GM12865 (cell line): ENCODE measurements around the gene ADCY9.

Source experiments
- DNase-seq: peaks from one replicate; pipeline ENCODE4 v3.0.0; 2010; ENCODE audit warnings: low read depth
- H3K4me3 ChIP-seq: 2 replicates; pipeline ENCODE4 v1.5.1; 2011; ENCODE audit warnings: mild to moderate bottlenecking, low read depth, low read length, control low read depth
- CTCF ChIP-seq: IDR thresholded peaks from 2 replicates; pipeline ENCODE4 v1.5.1; 2011; ENCODE audit warnings: low read length, control low read depth, low read depth, inconsistent platforms; ENCODE audit not compliant: insufficient read depth; ENCODE audit errors: missing control alignments

ADCY9 gene

GRCh38 chr16:4015275-4016004 lies 100.8 kb downstream of the ADCY9 start:
- DNase-seq: no peak
- TF ChIP-seq CTCF: no peak

GRCh38 chr16:4011940-4012629 lies 104.2 kb downstream of the ADCY9 start:
- no peak for DNase-seq
- TF ChIP-seq CTCF: no peak

More at GRCh38 chr16:4015275-4016004, 100.8 kb downstream of the ADCY9 start:
- no peak overlapping the region for H3K4me3 ChIP-seq

GRCh38 chr16:4011225-4011939 lies 104.9 kb downstream of the ADCY9 start:
- TF ChIP-seq CTCF: no peak
- no peak for DNase-seq
- H3K4me3 ChIP-seq: no peak overlapping the region

More at GRCh38 chr16:4011940-4012629, 104.2 kb downstream of the ADCY9 start:
- H3K4me3 ChIP-seq: no peak overlapping the region

GRCh38 chr16:4010225-4011158 lies 105.8 kb downstream of the ADCY9 start:
- no peak for DNase-seq

GRCh38 chr16:4009177-4009576 lies 107.1 kb downstream of the ADCY9 start:
- TF ChIP-seq CTCF: no peak
- H3K4me3 ChIP-seq: no peak overlapping the region
- no peak for DNase-seq

More at GRCh38 chr16:4010225-4011158, 105.8 kb downstream of the ADCY9 start:
- no peak for TF ChIP-seq CTCF
- no peak overlapping the region for H3K4me3 ChIP-seq

- no peak for TF ChIP-seq CTCF
- no peak overlapping the region for H3K4me3 ChIP-seq
- DNase-seq: no peak
Measured at GRCh38 chr16:4008116-4008515, 108.1 kb downstream of the ADCY9 start.
